A549 (cell line): Measurements from ENCODE around the gene SS18L1. TPM values are rescaled to one million over a fixed set of nuclear protein-coding genes. Genes with fewer than 3 reads are reported as not detected.

Source experiments
- ATAC-seq, 2 experiments: fragments of 200-7000 bp in 1 of 2; fragments of >200 bp in 1 of 2; cut with Nextera tagmentation in 1 of 2; cut with Tn5 transposase in 1 of 2; 3 replicates each; pipeline versions ENCODE4 v1.8.0 to v1.9.1; 2018 to 2020; ENCODE audit warnings: mild to moderate bottlenecking in 1 of 2, moderate library complexity in 1 of 2
- CTCF ChIA-PET: fragments of 300-600 bp; sonication (Branson Sonifier 250); formaldehyde crosslinking; extraction: SDS; loops from one replicate; lab custom pipeline; 2021; ENCODE audit warnings: antibody characterized with exemption, inconsistent platforms; lab: Yijun Ruan, JAX
- POLR2A ChIA-PET: fragments of 350-600 bp; formaldehyde crosslinking; extraction: SDS; loops from one replicate; lab custom pipeline; 2021; ENCODE audit warnings: antibody characterized with exemption, inconsistent platforms; lab: Yijun Ruan, JAX
- DNase-seq, 2 experiments: peaks; one replicate each; pipeline versions ENCODE4 v3.0.0 to v3.0.0-alpha.2; 2011 to 2016; ENCODE audit warnings: low read depth in 1 of 2, low spot score in 1 of 2
- FAIRE-seq: peaks from 2 replicates; lab custom pipeline; 2011; peaks lifted over from hg19 to GRCh38; lab: Jason Lieb, UNC
- H3K27ac ChIP-seq, 2 experiments: fragments of >200 bp; sonication (Bioruptor Twin); formaldehyde crosslinking; 3 replicates each; pipeline ENCODE4 v1.5.1; 2016 to 2017
- H3K4me1 ChIP-seq: fragments of >200 bp; sonication (Bioruptor Twin); formaldehyde crosslinking; 3 replicates; pipeline ENCODE4 v1.6.1; 2016
- H3K4me2 ChIP-seq: fragments of >200 bp; sonication (Bioruptor Twin); formaldehyde crosslinking; 3 replicates; pipeline ENCODE4 v1.6.1; 2016
- H3K4me3 ChIP-seq: fragments of >200 bp; sonication (Bioruptor Twin); formaldehyde crosslinking; 3 replicates; pipeline ENCODE4 v1.5.1; 2016
- H3K9me3 ChIP-seq: fragments of >200 bp; sonication (Bioruptor Twin); formaldehyde crosslinking; 3 replicates; pipeline ENCODE4 v1.6.1; 2016
- CHD2 ChIP-seq: fragments of 150-350 bp; IDR thresholded peaks from 2 replicates; pipeline ENCODE4 v1.6.1; 2014; ENCODE audit warnings: low read length; ENCODE audit not compliant: partially characterized antibody
- E2F6 ChIP-seq: IDR thresholded peaks from 2 replicates; pipeline ENCODE4 v1.6.1; 2012; ENCODE audit warnings: low read depth, borderline replicate concordance
- EP300 ChIP-seq, 2 experiments: fragments of >200 bp; sonication (Bioruptor Twin); formaldehyde crosslinking; IDR thresholded peaks; 2 replicates in 1 of 2; 3 replicates in 1 of 2; pipeline ENCODE4 v1.6.1; 2016 to 2017
- FOXS1 ChIP-seq: fragments of 250-450 bp; sonication (Bioruptor Pico); IDR thresholded peaks from 2 replicates; pipeline ENCODE4 v1.5.0; 2020; ENCODE audit warnings: mild to moderate bottlenecking, moderate library complexity
- HES2 ChIP-seq: fragments of >200 bp; sonication (Bioruptor Twin); formaldehyde crosslinking; IDR thresholded peaks from 2 replicates; pipeline ENCODE4 v1.6.1; 2016
- HMGXB4 ChIP-seq: fragments of 250-450 bp; sonication (Bioruptor Pico); IDR thresholded peaks from 2 replicates; pipeline ENCODE4 v1.5.0; 2021; ENCODE audit warnings: mild to moderate bottlenecking, moderate library complexity, borderline replicate concordance
- NFE2L2 ChIP-seq: fragments of 150-350 bp; conservative IDR thresholded peaks from 2 replicates; pipeline ENCODE4 v1.6.1; 2014; ENCODE audit warnings: low read length
- NR3C1 ChIP-seq: fragments of >200 bp; sonication (Bioruptor Twin); formaldehyde crosslinking; IDR thresholded peaks from 3 replicates; pipeline ENCODE4 v1.6.1; 2017
- PHF8 ChIP-seq: fragments of 200-600 bp; sonication (generic); IDR thresholded peaks from 2 replicates; pipeline ENCODE4 v1.6.1; 2016; ENCODE audit warnings: low read depth, mild to moderate bottlenecking, antibody characterized with exemption, moderate library complexity, borderline replicate concordance
- POLR2AphosphoS2 ChIP-seq: conservative IDR thresholded peaks from 2 replicates; pipeline ENCODE4 v1.6.1; 2012; ENCODE audit warnings: low read length, improper control_type of control experiment, inconsistent platforms
- TP53 ChIP-seq: fragments of 250-450 bp; sonication (Bioruptor Pico); IDR thresholded peaks from 2 replicates; pipeline ENCODE4 v1.5.0; 2021; ENCODE audit warnings: mild to moderate bottlenecking, moderate library complexity
- ZSCAN20 ChIP-seq: fragments of 250-450 bp; sonication (Bioruptor Pico); IDR thresholded peaks from 2 replicates; pipeline ENCODE4 v1.8.0; 2022; ENCODE audit warnings: mild to moderate bottlenecking, moderate library complexity
- WGBS: methylation state at CpG from one replicate; pipeline ENCODE4 v1.1.6; 2017; ENCODE audit errors: missing lambda C conversion rate; 5-methylcytosine and 5-hydroxymethylcytosine counted together
- polyA plus RNA-seq, 4 experiments: library from polyadenylated mRNA; depleted of rRNA in 3 of 4; stranded (reverse); fragments of >200 nt; fragmentation: RNase III in 1 of 4; extraction: RNeasy Plus Mini Kit Qiagen cat#74134 plus additional on column Dnase treatment in 1 of 4; gene quantifications; 2 replicates in 3 of 4; 3 replicates in 1 of 4; pipeline ENCODE4 v1.2.3, GENCODE V29; 2011 to 2017
- TF ChIP-seq, protein P1 (sequence below): fragments of 250-450 bp; sonication (Bioruptor Pico); IDR thresholded peaks from 2 replicates; pipeline ENCODE4 v1.5.0; 2020; ENCODE audit warnings: low read depth, mild to moderate bottlenecking, moderate library complexity
- TF ChIP-seq, protein P2 (sequence below): IDR thresholded peaks from 2 replicates; pipeline ENCODE4 v1.6.1; 2012

The SS18L1 gene
- polyA plus RNA-seq, 2 of the 4 experiments (the other 2 are of a cell fraction): 7.4 to 13.1 TPM

GRCh38 chr20:62122654-62123449 lies 20.7 kb upstream of the SS18L1 start:
- POLR2A ChIA-PET: interaction anchor here (1.6 to 2.5 kb wide), 3 partner anchors 20 to 112 kb away, joined by 5 to 37 read pairs (median 12); partner anchors contain the start of genes PSMA7, SS18L1 and TAF4
- 4% methylated on average over 9 of the region's 77 CpGs for WGBS
- peak overlapping the region; percentile 88 to 98 for H3K27ac ChIP-seq
- H3K4me3 ChIP-seq: peak overlapping the region; percentile 69
- no peak for TF ChIP-seq HES2
- TF ChIP-seq EP300 (IDR thresholded peaks at IDR 0.05): no peak
- TF ChIP-seq, protein P1, sequence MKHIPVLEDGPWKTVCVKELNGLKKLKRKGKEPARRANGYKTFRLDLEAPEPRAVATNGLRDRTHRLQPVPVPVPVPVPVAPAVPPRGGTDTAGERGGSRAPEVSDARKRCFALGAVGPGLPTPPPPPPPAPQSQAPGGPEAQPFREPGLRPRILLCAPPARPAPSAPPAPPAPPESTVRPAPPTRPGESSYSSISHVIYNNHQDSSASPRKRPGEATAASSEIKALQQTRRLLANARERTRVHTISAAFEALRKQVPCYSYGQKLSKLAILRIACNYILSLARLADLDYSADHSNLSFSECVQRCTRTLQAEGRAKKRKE (CRISPR knock-in tag): no peak
- no peak for TF ChIP-seq E2F6
- TF ChIP-seq NFE2L2: no peak
- TF ChIP-seq, protein P2, sequence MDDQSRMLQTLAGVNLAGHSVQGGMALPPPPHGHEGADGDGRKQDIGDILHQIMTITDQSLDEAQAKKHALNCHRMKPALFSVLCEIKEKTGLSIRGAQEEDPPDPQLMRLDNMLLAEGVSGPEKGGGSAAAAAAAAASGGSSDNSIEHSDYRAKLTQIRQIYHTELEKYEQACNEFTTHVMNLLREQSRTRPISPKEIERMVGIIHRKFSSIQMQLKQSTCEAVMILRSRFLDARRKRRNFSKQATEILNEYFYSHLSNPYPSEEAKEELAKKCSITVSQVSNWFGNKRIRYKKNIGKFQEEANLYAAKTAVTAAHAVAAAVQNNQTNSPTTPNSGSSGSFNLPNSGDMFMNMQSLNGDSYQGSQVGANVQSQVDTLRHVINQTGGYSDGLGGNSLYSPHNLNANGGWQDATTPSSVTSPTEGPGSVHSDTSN: no peak
- TF ChIP-seq FOXS1 (CRISPR knock-in tag): no peak
- no peak for TF ChIP-seq PHF8
- no peak for TF ChIP-seq CHD2
- TF ChIP-seq TP53 (CRISPR knock-in tag): no peak
- TF ChIP-seq, all 56 proteins: peak for 0
- ATAC-seq (peak; percentile 3 to 50; a peak in 5 of 6 replicates), FAIRE-seq (no peak), DNase-seq (no peak)
- Histone ChIP-seq H3K4me2 (peak overlapping the region; percentile 95), H3K9me3 (peaks cover 6% of the 10 kb centered on the region; the same call in 1 of the 3 replicates), H3K4me1 (peaks cover 11% of the 10 kb centered on the region)
- CTCF ChIA-PET: interaction anchor here (1.4 to 3.8 kb wide), 4 partner anchors 13 to 56 kb away, joined by 7 to 13 read pairs (median 10); partner anchors contain the start of gene TAF4

DNA sequence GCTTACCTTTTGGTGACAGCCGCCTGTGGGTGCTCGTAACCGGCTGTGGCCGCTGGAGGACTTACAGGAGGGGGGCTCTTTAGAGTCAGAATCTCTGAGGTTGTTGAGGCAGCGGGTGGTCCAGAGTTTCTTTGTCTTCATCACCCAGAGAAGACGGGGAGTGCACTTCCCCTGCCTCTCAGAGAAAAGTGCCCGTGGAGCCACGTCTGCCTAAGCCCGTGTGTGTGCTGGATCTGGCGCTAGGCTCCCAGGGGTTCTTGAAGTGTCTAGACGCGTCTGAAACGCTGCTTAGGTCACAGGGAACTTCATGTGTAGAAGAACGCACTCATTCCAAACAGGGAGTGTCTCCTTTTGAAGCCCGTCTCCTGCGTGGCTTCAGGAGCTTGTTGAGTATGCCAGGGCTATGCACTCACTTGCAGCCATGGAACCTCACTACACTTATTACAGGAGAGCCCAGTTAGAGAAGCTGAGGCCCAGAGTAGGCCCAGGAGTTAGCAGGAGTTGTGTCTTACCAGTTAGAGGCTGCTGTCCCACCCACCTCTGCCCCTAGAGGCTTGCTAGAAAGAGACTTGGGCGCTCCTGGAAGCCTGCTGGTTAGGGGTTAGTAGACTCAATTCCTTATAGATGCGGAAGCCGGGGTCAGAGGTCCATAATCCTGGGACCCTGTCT lies 20.0 kb upstream of the SS18L1 start:
- ChIA-PET POLR2A (interaction anchor here (1.0 kb wide), 1 partner anchor 57 kb away, joined by 3 read pairs; no protein-coding TSS in a partner anchor), CTCF (interaction anchor here (1.3 to 3.8 kb wide), 4 partner anchors 12 to 33 kb away, joined by 3 to 13 read pairs (median 9); partner anchors contain the start of genes PSMA7 and SS18L1)
- WGBS: 74% methylated on average over 18 of the region's 19 CpGs
- H3K4me1 ChIP-seq: peaks cover 11% of the 10 kb centered on the region
- TF ChIP-seq ZSCAN20 (CRISPR knock-in tag) (no peak), CHD2 (no peak), POLR2AphosphoS2 (no peak), NR3C1 (no peak), HMGXB4 (no peak)
- no peak for ATAC-seq
- H3K9me3 ChIP-seq: peaks cover 6% of the 10 kb centered on the region; the same call in 1 of the 3 replicates
- FAIRE-seq: no peak
- peak overlapping the region; percentile 95 for H3K4me2 ChIP-seq
- no peak for DNase-seq
- peak overlapping the region; percentile 69 for H3K4me3 ChIP-seq
- H3K27ac ChIP-seq: peak overlapping the region; percentile 88 to 98
